ENCODE results near the gene CCL22. TPM values are rescaled to one million over a fixed set of nuclear protein-coding genes. Genes with fewer than 3 reads are reported as not detected.

The CCL22 gene
- total RNA-seq, 1 donor from 2014 or later = 0.49 TPM

- Histone ChIP-seq H3K4me3 (no peak overlapping the region), H3K4me1 (no peaks in the 10 kb centered on the region), H3K9me3 (no peaks in the 10 kb centered on the region), H3K36me3 (no peaks in the 10 kb centered on the region), H3K27me3 (no peaks in the 10 kb centered on the region), H3K27ac (no peak overlapping the region)
- no peak for TF ChIP-seq CTCF (IDR thresholded peaks at IDR 0.05)
- no peak for TF ChIP-seq POLR2A (IDR thresholded peaks at IDR 0.05)
- no peak for TF ChIP-seq POLR2AphosphoS5 (IDR thresholded peaks at IDR 0.05; ENCODE audit: insufficient read depth in 1 of 2, low read depth in 1 of 2)
- intact Hi-C loops (cut with DNase I) = no loop called here
- DNase-seq (ENCODE audit: extremely low spot score in 2 of 2) = no peak
Measured at GRCh38 chr16:57361404-57361803, 2.8 kb downstream of the CCL22 start.

GRCh38 chr16:57364143-57364542 is 5.6 kb downstream of the CCL22 start:
- DNase-seq (ENCODE audit: extremely low spot score in 2 of 2) = no peak
- no peak overlapping the region for H3K4me3 ChIP-seq
- no peaks in the 10 kb centered on the region for H3K36me3 ChIP-seq
- no peaks in the 10 kb centered on the region for H3K4me1 ChIP-seq
- TF ChIP-seq POLR2A (IDR thresholded peaks at IDR 0.05) (no peak), POLR2AphosphoS5 (IDR thresholded peaks at IDR 0.05; ENCODE audit: insufficient read depth in 1 of 2, low read depth in 1 of 2) (no peak), CTCF (IDR thresholded peaks at IDR 0.05) (no peak)
- H3K27ac ChIP-seq = no peak overlapping the region
- no peaks in the 10 kb centered on the region for H3K9me3 ChIP-seq
- intact Hi-C loops (cut with DNase I) = no loop called here
- H3K27me3 ChIP-seq = no peaks in the 10 kb centered on the region

- Histone ChIP-seq H3K36me3 (no peaks in the 10 kb centered on the region), H3K27ac (no peak overlapping the region), H3K9me3 (no peaks in the 10 kb centered on the region), H3K4me3 (no peak overlapping the region), H3K4me1 (peaks cover 4% of the 10 kb centered on the region), H3K27me3 (no peaks in the 10 kb centered on the region)
- intact Hi-C loops (cut with DNase I) = no loop called here
- TF ChIP-seq POLR2A (IDR thresholded peaks at IDR 0.05) (no peak), POLR2AphosphoS5 (IDR thresholded peaks at IDR 0.05; ENCODE audit: insufficient read depth in 1 of 2, low read depth in 1 of 2) (no peak), CTCF (IDR thresholded peaks at IDR 0.05) (no peak)
- no peak for DNase-seq (ENCODE audit: extremely low spot score in 2 of 2)
Measured at GRCh38 chr16:57366544-57367040, 8.0 kb downstream of the CCL22 start.

- H3K9me3 ChIP-seq = no peaks in the 10 kb centered on the region
- no peaks in the 10 kb centered on the region for H3K27me3 ChIP-seq
- no peak overlapping the region for H3K4me3 ChIP-seq
- no peak for DNase-seq (ENCODE audit: extremely low spot score in 2 of 2)
- H3K4me1 ChIP-seq = peaks cover 10% of the 10 kb centered on the region
- intact Hi-C loops (cut with DNase I) = no loop called here
- H3K36me3 ChIP-seq = no peaks in the 10 kb centered on the region
- TF ChIP-seq POLR2A (IDR thresholded peaks at IDR 0.05) (no peak), POLR2AphosphoS5 (IDR thresholded peaks at IDR 0.05; ENCODE audit: insufficient read depth in 1 of 2, low read depth in 1 of 2) (peak in 1 of 2 donors; percentile 78)
- H3K27ac ChIP-seq = no peak overlapping the region
Measured at GRCh38 chr16:57367116-57367752, 8.7 kb downstream of the CCL22 start.

GRCh38 chr16:57371494-57372371 is 13.2 kb downstream of the CCL22 start:
- intact Hi-C loops (cut with DNase I) = loop anchor here (5.0 kb wide), 1 partner anchor 69 kb away; no protein-coding TSS in a partner anchor
- Histone ChIP-seq H3K9me3 (no peaks in the 10 kb centered on the region), H3K27me3 (no peaks in the 10 kb centered on the region), H3K4me1 (peaks cover 31% of the 10 kb centered on the region), H3K4me3 (peak overlapping the region; percentile 52 to 69), H3K27ac (peak overlapping the region; percentile 84), H3K36me3 (no peaks in the 10 kb centered on the region)
- TF ChIP-seq CTCF (IDR thresholded peaks at IDR 0.05) (no peak), POLR2AphosphoS5 (IDR thresholded peaks at IDR 0.05; ENCODE audit: insufficient read depth in 1 of 2, low read depth in 1 of 2) (no peak), POLR2A (IDR thresholded peaks at IDR 0.05) (no peak)
- DNase-seq (ENCODE audit: extremely low spot score in 2 of 2) = no peak
